GM06990 (cell line): ENCODE data around the gene BRF1.

Experiments used
- DNase-seq: peaks from one replicate; pipeline ENCODE4 v3.0.0-alpha.2; 2011; ENCODE audit not compliant: insufficient read length; ENCODE audit errors: extremely low read depth
- H3K27me3 ChIP-seq: replicated peaks from 2 replicates; pipeline ENCODE4 v1.6.0; 2011; ENCODE audit warnings: low read length; ENCODE audit not compliant: control insufficient read depth, insufficient read depth
- H3K36me3 ChIP-seq: 2 replicates; pipeline ENCODE4 v1.5.1; 2011; ENCODE audit warnings: low read length; ENCODE audit not compliant: control insufficient read depth, insufficient read depth
- H3K4me3 ChIP-seq: replicated peaks from 2 replicates; pipeline ENCODE4 v1.5.1; 2011; ENCODE audit warnings: low read depth, mild to moderate bottlenecking, control low read depth, low read length
- CTCF ChIP-seq: IDR thresholded peaks from 2 replicates; pipeline ENCODE4 v1.5.1; 2011; ENCODE audit warnings: low read length, control low read depth, mild to moderate bottlenecking, inconsistent platforms; ENCODE audit not compliant: insufficient read depth, poor library complexity, severe bottlenecking

BRF1 gene

GRCh38 chr14:105159344-105159743 lies 141.5 kb downstream of the BRF1 start:
- DNase-seq = no peak
- Histone ChIP-seq H3K27me3 (no peaks in the 10 kb centered on the region; the same call in 1 of the 2 replicates), H3K4me3 (no peak overlapping the region), H3K36me3 (no peaks in the 10 kb centered on the region)
- TF ChIP-seq CTCF = no peak
